ENCODE measurements around the gene CASQ1. TPM values are rescaled to one million over a fixed set of nuclear protein-coding genes. Genes with fewer than 3 reads are reported as not detected.

Gene CASQ1
- total RNA-seq, 2 donors from 2014 or later: not detected

GRCh38 chr1:160221089-160221488 is 30.7 kb downstream of the CASQ1 start:
- intact Hi-C loops (cut with DNase I): no loop called here
- H3K36me3 ChIP-seq (replicated peaks in 1 of 2; ENCODE audit: insufficient read depth in 1 of 2, low read depth in 2 of 2): peaks cover 3 to 55% of the 10 kb centered on the region in 2 donors
- H3K9me3 ChIP-seq: no peaks in the 10 kb centered on the region
- no peak for ATAC-seq
- H3K4me1 ChIP-seq: peaks cover 10% of the 10 kb centered on the region
- TF ChIP-seq POLR2A (IDR thresholded peaks at IDR 0.05) (no peak), CTCF (IDR thresholded peaks at IDR 0.05) (no peak)
- DNase-seq: no peak
- H3K27ac ChIP-seq: no peak overlapping the region
- no peaks in the 10 kb centered on the region for H3K27me3 ChIP-seq
- no peak overlapping the region for H3K4me3 ChIP-seq

GRCh38 chr1:160222546-160222945 is 32.2 kb downstream of the CASQ1 start:
- 85 to 89% methylated on average over 3 of the region's 3 CpGs for whole genome bisulfite sequencing, 2 donors
- H3K4me1 ChIP-seq: peaks cover 10% of the 10 kb centered on the region
- H3K9me3 ChIP-seq: no peaks in the 10 kb centered on the region
- intact Hi-C loops (cut with DNase I): no loop called here
- no peaks in the 10 kb centered on the region for H3K27me3 ChIP-seq
- no peak for DNase-seq
- no peak for ATAC-seq
- peaks cover 3 to 47% of the 10 kb centered on the region in 2 donors for H3K36me3 ChIP-seq (replicated peaks in 1 of 2; ENCODE audit: insufficient read depth in 1 of 2, low read depth in 2 of 2)
- H3K4me3 ChIP-seq: no peak overlapping the region
- no peak overlapping the region for H3K27ac ChIP-seq
- no peak for TF ChIP-seq CTCF (IDR thresholded peaks at IDR 0.05)
- TF ChIP-seq POLR2A (IDR thresholded peaks at IDR 0.05): no peak

- H3K27me3 ChIP-seq: no peaks in the 10 kb centered on the region
- H3K9me3 ChIP-seq: no peaks in the 10 kb centered on the region
- H3K36me3 ChIP-seq (replicated peaks in 1 of 2; ENCODE audit: insufficient read depth in 1 of 2, low read depth in 2 of 2): peaks cover 3 to 54% of the 10 kb centered on the region in 2 donors
- no peak overlapping the region for H3K27ac ChIP-seq
- DNase-seq (no peak), ATAC-seq (no peak)
- intact Hi-C loops (cut with DNase I): no loop called here
- H3K4me3 ChIP-seq: no peak overlapping the region
- no peaks in the 10 kb centered on the region for H3K4me1 ChIP-seq
- WGBS, 2 donors: 79 to 83% methylated on average over 2 of the region's 2 CpGs
- TF ChIP-seq CTCF (IDR thresholded peaks at IDR 0.05): no peak
- no peak for TF ChIP-seq POLR2A (IDR thresholded peaks at IDR 0.05)
Observed at GRCh38 chr1:160224606-160225005, 34.2 kb downstream of the CASQ1 start.

GRCh38 chr1:160225345-160225744 is 35.0 kb downstream of the CASQ1 start:
- intact Hi-C loops (cut with DNase I): no loop called here
- 66 to 75% methylated on average over 2 of the region's 2 CpGs for WGBS, 2 donors
- no peaks in the 10 kb centered on the region for H3K27me3 ChIP-seq
- DNase-seq (no peak), ATAC-seq (no peak)
- no peak for TF ChIP-seq POLR2A (IDR thresholded peaks at IDR 0.05)
- no peak for TF ChIP-seq CTCF (IDR thresholded peaks at IDR 0.05)
- no peaks in the 10 kb centered on the region for H3K9me3 ChIP-seq
- peaks cover 4 to 57% of the 10 kb centered on the region in 2 donors for H3K36me3 ChIP-seq (replicated peaks in 1 of 2; ENCODE audit: insufficient read depth in 1 of 2, low read depth in 2 of 2)
- no peak overlapping the region for H3K27ac ChIP-seq
- no peaks in the 10 kb centered on the region for H3K4me1 ChIP-seq
- H3K4me3 ChIP-seq: no peak overlapping the region

- TF ChIP-seq CTCF (IDR thresholded peaks at IDR 0.05) (no peak), POLR2A (IDR thresholded peaks at IDR 0.05) (no peak)
- ATAC-seq: no peak
- H3K9me3 ChIP-seq: no peaks in the 10 kb centered on the region
- no peak overlapping the region for H3K27ac ChIP-seq
- peaks cover 11 to 58% of the 10 kb centered on the region in 2 donors for H3K36me3 ChIP-seq (replicated peaks in 1 of 2; ENCODE audit: insufficient read depth in 1 of 2, low read depth in 2 of 2)
- H3K27me3 ChIP-seq: no peaks in the 10 kb centered on the region
- intact Hi-C loops (cut with DNase I): no loop called here
- no peaks in the 10 kb centered on the region for H3K4me1 ChIP-seq
- WGBS, 2 donors: 89 to 90% methylated on average over 2 of the region's 2 CpGs
- no peak for DNase-seq
- H3K4me3 ChIP-seq: no peak overlapping the region
Observed at GRCh38 chr1:160226623-160227022, 36.2 kb downstream of the CASQ1 start.

All from body of pancreas (tissue), 4 donors.